ENCODE measurements around the gene CDC42.

CDC42 gene

GRCh38 chr1:22074803-22075202, 22.3 kb downstream of the CDC42 start:
- DNase-seq (ENCODE audit: low read depth, low spot score) = no peak

GRCh38 chr1:22075718-22076117, 23.2 kb downstream of the CDC42 start:
- no peak for DNase-seq (ENCODE audit: low read depth, low spot score)

GRCh38 chr1:22076346-22076745, 23.8 kb downstream of the CDC42 start:
- no peak for DNase-seq (ENCODE audit: low read depth, low spot score)

GRCh38 chr1:22077728-22078127, 25.2 kb downstream of the CDC42 start:
- peak; percentile 60 for DNase-seq (ENCODE audit: low read depth, low spot score)

GRCh38 chr1:22078133-22078532, 25.6 kb downstream of the CDC42 start:
- no peak for DNase-seq (ENCODE audit: low read depth, low spot score)

GRCh38 chr1:22080191-22080590, 27.7 kb downstream of the CDC42 start:
- DNase-seq (ENCODE audit: low read depth, low spot score) = no peak

GRCh38 chr1:22088331-22088730, 35.8 kb downstream of the CDC42 start:
- DNase-seq (ENCODE audit: low read depth, low spot score) = no peak

GRCh38 chr1:22089134-22089571, 36.6 kb downstream of the CDC42 start:
- no peak for DNase-seq (ENCODE audit: low read depth, low spot score)

- DNase-seq (ENCODE audit: low read depth, low spot score) = no peak
Measured at GRCh38 chr1:22089787-22090186, 37.3 kb downstream of the CDC42 start.

GRCh38 chr1:22090867-22091266, 38.4 kb downstream of the CDC42 start:
- DNase-seq (ENCODE audit: low read depth, low spot score) = no peak

- peak; percentile 26 for DNase-seq (ENCODE audit: low read depth, low spot score)
Measured at GRCh38 chr1:22092026-22092768, 39.7 kb downstream of the CDC42 start.

GRCh38 chr1:22093513-22093912, 41.0 kb downstream of the CDC42 start:
- DNase-seq (ENCODE audit: low read depth, low spot score) = no peak

GRCh38 chr1:22096036-22096435, 43.5 kb downstream of the CDC42 start:
- DNase-seq (ENCODE audit: low read depth, low spot score) = peak; percentile 33

GRCh38 chr1:22096463-22096862, 44.0 kb downstream of the CDC42 start:
- DNase-seq (ENCODE audit: low read depth, low spot score) = no peak

GRCh38 chr1:22098752-22099151, 46.2 kb downstream of the CDC42 start:
- no peak for DNase-seq (ENCODE audit: low read depth, low spot score)

GRCh38 chr1:22100168-22100567, 47.7 kb downstream of the CDC42 start:
- DNase-seq (ENCODE audit: low read depth, low spot score) = no peak

- no peak for DNase-seq (ENCODE audit: low read depth, low spot score)
Measured at GRCh38 chr1:22101199-22101598, 48.7 kb downstream of the CDC42 start.

GRCh38 chr1:22101995-22102394, 49.5 kb downstream of the CDC42 start:
- DNase-seq (ENCODE audit: low read depth, low spot score) = no peak

- no peak for DNase-seq (ENCODE audit: low read depth, low spot score)
Measured at GRCh38 chr1:22102746-22103145, 50.2 kb downstream of the CDC42 start.

GRCh38 chr1:22104094-22104493, 51.6 kb downstream of the CDC42 start:
- DNase-seq (ENCODE audit: low read depth, low spot score) = no peak

GRCh38 chr1:22104865-22105437, 52.4 kb downstream of the CDC42 start:
- DNase-seq (ENCODE audit: low read depth, low spot score) = no peak

GRCh38 chr1:22105611-22106207, 53.2 kb downstream of the CDC42 start:
- DNase-seq (ENCODE audit: low read depth, low spot score) = peak; percentile 70

GRCh38 chr1:22107126-22107525, 54.6 kb downstream of the CDC42 start:
- DNase-seq (ENCODE audit: low read depth, low spot score) = peak; percentile 65
